AG09309 (cell line): Measurements from ENCODE around the gene TSHZ2.

Source experiments
- DNase-seq: peaks from one replicate; pipeline ENCODE4 v3.0.0-alpha.2; 2010; ENCODE audit warnings: low read depth
- H3K4me3 ChIP-seq: 2 replicates; pipeline ENCODE4 v1.5.1; 2011; ENCODE audit warnings: mild to moderate bottlenecking, low read depth, low read length, moderate library complexity; ENCODE audit not compliant: control insufficient read depth
- TF ChIP-seq, protein P1 (sequence below): IDR thresholded peaks from 2 replicates; pipeline ENCODE4 v1.5.1; 2011; ENCODE audit warnings: mild to moderate bottlenecking, low read depth, low read length, inconsistent platforms; ENCODE audit not compliant: insufficient read depth, control insufficient read depth; ENCODE audit errors: missing control alignments

The TSHZ2 gene

GRCh38 chr20:53260591-53260990 lies 288.4 kb downstream of the TSHZ2 start:
- no peak overlapping the region for H3K4me3 ChIP-seq
- TF ChIP-seq, protein P1, sequence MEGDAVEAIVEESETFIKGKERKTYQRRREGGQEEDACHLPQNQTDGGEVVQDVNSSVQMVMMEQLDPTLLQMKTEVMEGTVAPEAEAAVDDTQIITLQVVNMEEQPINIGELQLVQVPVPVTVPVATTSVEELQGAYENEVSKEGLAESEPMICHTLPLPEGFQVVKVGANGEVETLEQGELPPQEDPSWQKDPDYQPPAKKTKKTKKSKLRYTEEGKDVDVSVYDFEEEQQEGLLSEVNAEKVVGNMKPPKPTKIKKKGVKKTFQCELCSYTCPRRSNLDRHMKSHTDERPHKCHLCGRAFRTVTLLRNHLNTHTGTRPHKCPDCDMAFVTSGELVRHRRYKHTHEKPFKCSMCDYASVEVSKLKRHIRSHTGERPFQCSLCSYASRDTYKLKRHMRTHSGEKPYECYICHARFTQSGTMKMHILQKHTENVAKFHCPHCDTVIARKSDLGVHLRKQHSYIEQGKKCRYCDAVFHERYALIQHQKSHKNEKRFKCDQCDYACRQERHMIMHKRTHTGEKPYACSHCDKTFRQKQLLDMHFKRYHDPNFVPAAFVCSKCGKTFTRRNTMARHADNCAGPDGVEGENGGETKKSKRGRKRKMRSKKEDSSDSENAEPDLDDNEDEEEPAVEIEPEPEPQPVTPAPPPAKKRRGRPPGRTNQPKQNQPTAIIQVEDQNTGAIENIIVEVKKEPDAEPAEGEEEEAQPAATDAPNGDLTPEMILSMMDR, result no peak
- DNase-seq, result no peak

GRCh38 chr20:53262365-53262764 lies 290.2 kb downstream of the TSHZ2 start:
- no peak for DNase-seq
- TF ChIP-seq, protein P1, result no peak
- H3K4me3 ChIP-seq, result no peak overlapping the region

GRCh38 chr20:53263554-53264438 lies 291.6 kb downstream of the TSHZ2 start:
- no peak for DNase-seq
- no peak overlapping the region for H3K4me3 ChIP-seq
- TF ChIP-seq, protein P1, result no peak

DNA sequence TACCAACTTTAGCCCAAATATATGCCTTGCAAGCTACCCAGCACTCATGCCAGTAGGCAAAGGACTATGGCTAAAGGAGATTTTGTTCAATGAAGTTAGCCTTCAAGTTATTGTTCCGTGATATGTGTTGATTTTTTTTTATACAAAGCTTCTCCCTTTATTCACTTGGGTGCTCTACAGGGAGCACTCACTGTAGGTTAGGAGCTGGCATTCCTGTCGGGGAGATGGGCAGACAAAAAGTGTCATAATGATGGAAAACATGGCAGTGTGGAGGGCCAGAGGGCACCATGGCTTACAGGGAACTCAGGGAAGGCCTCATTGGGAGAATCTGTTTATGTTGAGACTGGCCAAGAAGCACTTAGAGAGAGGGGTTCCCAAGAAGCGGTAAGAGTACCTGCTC lies 292.4 kb downstream of the TSHZ2 start:
- DNase-seq, result no peak
- TF ChIP-seq, protein P1, result no peak
- no peak overlapping the region for H3K4me3 ChIP-seq

GRCh38 chr20:53265304-53265875 lies 293.2 kb downstream of the TSHZ2 start:
- no peak overlapping the region for H3K4me3 ChIP-seq

GRCh38 chr20:53269380-53269779 lies 297.2 kb downstream of the TSHZ2 start:
- no peak for DNase-seq
- H3K4me3 ChIP-seq, result no peak overlapping the region
- TF ChIP-seq, protein P1, result no peak

More at GRCh38 chr20:53265304-53265875, 293.2 kb downstream of the TSHZ2 start:
- TF ChIP-seq, protein P1, result no peak
- DNase-seq, result no peak
